ENCODE measurements around the gene KIF18B.
A peak's percentile ranks its signal among the peaks of the same experiment; 100 is the strongest.

KIF18B gene

DNA sequence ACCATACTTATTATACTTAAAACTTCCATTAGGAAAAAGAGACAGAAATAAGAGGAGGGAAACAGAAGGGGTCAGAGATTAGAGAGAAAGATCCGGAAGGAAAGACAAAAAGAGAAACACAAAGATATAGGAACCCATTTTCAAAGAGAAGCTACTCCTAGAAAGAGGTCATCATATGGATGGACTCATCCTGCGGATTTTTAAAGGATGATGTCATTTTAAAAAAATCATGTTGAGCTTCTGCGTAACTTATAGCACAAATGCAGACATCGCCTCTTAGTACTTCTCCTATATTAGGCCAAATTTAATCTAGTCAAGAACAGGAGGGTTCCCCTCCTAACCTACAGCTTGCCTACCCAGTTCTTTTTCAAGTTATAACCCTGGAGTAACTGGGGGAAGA lies 66.4 kb downstream of the KIF18B start:
- no peak for DNase-seq (ENCODE audit: low read depth, low spot score)
- TF ChIP-seq, protein P1, sequence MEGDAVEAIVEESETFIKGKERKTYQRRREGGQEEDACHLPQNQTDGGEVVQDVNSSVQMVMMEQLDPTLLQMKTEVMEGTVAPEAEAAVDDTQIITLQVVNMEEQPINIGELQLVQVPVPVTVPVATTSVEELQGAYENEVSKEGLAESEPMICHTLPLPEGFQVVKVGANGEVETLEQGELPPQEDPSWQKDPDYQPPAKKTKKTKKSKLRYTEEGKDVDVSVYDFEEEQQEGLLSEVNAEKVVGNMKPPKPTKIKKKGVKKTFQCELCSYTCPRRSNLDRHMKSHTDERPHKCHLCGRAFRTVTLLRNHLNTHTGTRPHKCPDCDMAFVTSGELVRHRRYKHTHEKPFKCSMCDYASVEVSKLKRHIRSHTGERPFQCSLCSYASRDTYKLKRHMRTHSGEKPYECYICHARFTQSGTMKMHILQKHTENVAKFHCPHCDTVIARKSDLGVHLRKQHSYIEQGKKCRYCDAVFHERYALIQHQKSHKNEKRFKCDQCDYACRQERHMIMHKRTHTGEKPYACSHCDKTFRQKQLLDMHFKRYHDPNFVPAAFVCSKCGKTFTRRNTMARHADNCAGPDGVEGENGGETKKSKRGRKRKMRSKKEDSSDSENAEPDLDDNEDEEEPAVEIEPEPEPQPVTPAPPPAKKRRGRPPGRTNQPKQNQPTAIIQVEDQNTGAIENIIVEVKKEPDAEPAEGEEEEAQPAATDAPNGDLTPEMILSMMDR (IDR thresholded peaks at IDR 0.05; ENCODE audit: low read depth, low read length) = no peak
- in situ Hi-C loops (cut with HindIII; ENCODE audit: low sequenced_read_pairs) = no loop called here
- H3K4me3 ChIP-seq (ENCODE audit: low read depth, low read length) = no peak overlapping the region

DNA sequence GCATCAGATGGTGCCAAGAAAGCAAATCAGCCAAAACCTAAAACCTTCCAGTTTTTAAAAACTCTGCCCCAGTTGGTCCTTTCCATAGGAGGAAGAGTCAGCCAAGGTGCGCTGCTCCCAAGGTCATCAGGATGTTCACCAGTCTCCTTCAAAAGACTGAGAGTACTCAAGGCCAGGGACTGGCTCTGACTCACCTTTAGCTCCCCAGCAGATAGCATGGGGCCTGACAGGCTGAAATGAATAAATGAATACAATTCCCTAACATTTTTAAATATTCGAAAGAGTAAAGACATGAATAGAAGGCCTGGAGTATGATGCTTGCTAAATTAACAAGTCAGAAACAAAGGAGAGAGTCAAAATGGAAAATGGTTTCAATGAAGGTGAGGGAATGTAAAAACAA lies 67.5 kb downstream of the KIF18B start:
- in situ Hi-C loops (cut with HindIII; ENCODE audit: low sequenced_read_pairs) = no loop called here
- TF ChIP-seq, protein P1 (IDR thresholded peaks at IDR 0.05; ENCODE audit: low read depth, low read length) = no peak
- no peak overlapping the region for H3K4me3 ChIP-seq (ENCODE audit: low read depth, low read length)
- no peak for DNase-seq (ENCODE audit: low read depth, low spot score)

DNA sequence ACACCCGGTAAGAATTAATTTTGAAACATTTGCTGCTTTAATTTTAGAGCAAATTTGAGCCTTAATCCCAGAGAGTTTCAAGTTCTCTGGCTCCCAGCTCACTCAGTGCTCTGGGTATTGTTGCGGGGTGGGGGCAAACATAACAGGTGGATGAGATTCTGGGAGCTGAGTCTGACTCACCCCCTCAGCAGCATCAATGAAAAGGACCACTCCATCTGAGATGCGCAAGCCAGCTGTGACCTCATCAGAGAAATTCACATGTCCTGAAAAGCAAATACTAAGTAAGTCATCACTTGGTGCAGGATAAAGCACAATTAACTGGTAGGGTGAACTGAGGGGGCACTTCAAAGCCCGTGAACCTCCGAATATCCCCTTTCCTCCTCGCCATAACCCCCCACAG lies 68.2 kb downstream of the KIF18B start:
- TF ChIP-seq, protein P1 (IDR thresholded peaks at IDR 0.05; ENCODE audit: low read depth, low read length) = no peak
- H3K4me3 ChIP-seq (ENCODE audit: low read depth, low read length) = no peak overlapping the region
- DNase-seq (ENCODE audit: low read depth, low spot score) = no peak
- in situ Hi-C loops (cut with HindIII; ENCODE audit: low sequenced_read_pairs) = no loop called here

DNA sequence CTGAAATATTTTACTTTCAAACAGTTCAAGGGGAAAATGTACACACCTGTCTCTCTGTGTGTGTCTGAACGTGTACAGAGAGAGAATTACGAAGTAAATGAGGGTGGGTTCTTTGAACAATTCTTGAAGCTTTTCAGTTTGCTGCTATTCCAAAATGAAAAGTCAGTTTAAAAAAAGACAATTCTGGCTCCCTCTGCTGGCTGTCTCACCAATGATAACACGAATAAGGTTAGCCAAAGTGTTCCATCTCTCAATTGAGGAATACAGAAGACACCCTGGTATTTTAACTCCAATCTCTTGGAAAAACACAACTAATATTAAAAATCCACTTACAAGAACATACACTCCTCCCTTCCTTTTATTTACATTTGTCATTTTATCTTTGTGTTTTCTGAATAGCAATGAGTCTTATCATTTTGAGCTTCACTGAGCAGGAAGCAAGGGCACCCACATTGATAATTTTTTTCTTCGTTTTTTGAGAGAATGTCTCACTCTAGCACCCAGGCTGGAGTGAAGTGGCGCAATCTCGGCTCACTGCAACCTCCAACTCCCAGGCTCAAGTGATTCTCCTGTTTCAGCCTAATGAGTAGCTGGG lies 68.8 kb downstream of the KIF18B start:
- in situ Hi-C loops (cut with HindIII; ENCODE audit: low sequenced_read_pairs) = no loop called here
- H3K4me3 ChIP-seq (ENCODE audit: low read depth, low read length) = no peak overlapping the region
- TF ChIP-seq, protein P1 (IDR thresholded peaks at IDR 0.05; ENCODE audit: low read depth, low read length) = peak; percentile 60
- DNase-seq (ENCODE audit: low read depth, low spot score) = peak; percentile 34

DNA sequence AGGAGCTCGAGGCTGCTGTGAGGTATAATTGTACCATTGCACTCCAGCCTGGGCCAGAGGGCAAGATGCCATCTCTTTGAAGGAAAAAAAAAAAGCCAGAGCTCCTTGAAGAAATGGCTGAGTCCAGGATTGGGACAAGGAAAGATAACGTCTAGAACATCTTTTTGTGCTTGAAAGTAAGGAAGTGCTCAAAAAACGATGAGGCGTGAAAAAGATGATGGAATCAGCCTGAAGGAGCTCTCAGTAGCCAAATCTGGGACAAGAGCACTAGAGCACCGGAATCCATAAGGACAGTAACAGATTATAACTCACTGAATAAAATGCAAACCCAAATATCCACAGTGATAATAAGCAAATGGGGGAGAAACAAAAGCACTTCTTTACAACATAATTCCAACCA lies 70.5 kb downstream of the KIF18B start:
- TF ChIP-seq, protein P1 (IDR thresholded peaks at IDR 0.05; ENCODE audit: low read depth, low read length) = no peak
- in situ Hi-C loops (cut with HindIII; ENCODE audit: low sequenced_read_pairs) = no loop called here
- DNase-seq (ENCODE audit: low read depth, low spot score) = no peak
- no peak overlapping the region for H3K4me3 ChIP-seq (ENCODE audit: low read depth, low read length)

- in situ Hi-C loops (cut with HindIII; ENCODE audit: low sequenced_read_pairs) = no loop called here
- TF ChIP-seq, protein P1 (IDR thresholded peaks at IDR 0.05; ENCODE audit: low read depth, low read length) = no peak
- DNase-seq (ENCODE audit: low read depth, low spot score) = no peak
- no peak overlapping the region for H3K4me3 ChIP-seq (ENCODE audit: low read depth, low read length)
Measured at GRCh38 chr17:44875761-44876160, 71.8 kb downstream of the KIF18B start.

Measured in astrocyte of the spinal cord (primary cell).